GM12878 (cell line): ENCODE results near the gene TK1. TPM values are rescaled to one million over a fixed set of nuclear protein-coding genes. Genes with fewer than 3 reads are reported as not detected.

Experiments used
- ATAC-seq: fragments of 200-7000 bp; cut with Tn5 transposase; 3 replicates; pipeline ENCODE4 v1.9.1; 2020; ENCODE audit warnings: mild to moderate bottlenecking, moderate library complexity
- BruUV-seq: library from RNA; stranded (reverse); fragments of 400-500 nt; replicated peaks from 2 replicates; lab custom pipeline; 2021; lab: Mats Ljungman, UMichigan
- CTCF ChIA-PET: fragments of 300-600 bp; sonication (Branson Sonifier 250); formaldehyde crosslinking; extraction: SDS; loops from one replicate; lab custom pipeline; 2021; ENCODE audit warnings: inconsistent platforms; lab: Yijun Ruan, JAX
- POLR2A ChIA-PET: fragments of 350-600 bp; formaldehyde crosslinking; extraction: SDS; loops from one replicate; lab custom pipeline; 2021; ENCODE audit warnings: inconsistent platforms; lab: Charles Lee
- RAD21 ChIA-PET: fragments of 300-600 bp; sonication (Branson Sonifier 250); formaldehyde crosslinking; loops from one replicate; lab custom pipeline; 2023; ENCODE audit warnings: antibody characterized with exemption; ENCODE audit not compliant: unreplicated experiment; lab: Charles Lee
- SMC1A ChIA-PET: fragments of 300-600 bp; sonication (Branson Sonifier 250); formaldehyde crosslinking; loops from one replicate; lab custom pipeline; 2023; ENCODE audit not compliant: unreplicated experiment, uncharacterized antibody; lab: Charles Lee
- DNase-seq: peaks from one replicate; pipeline ENCODE4 v3.0.0-alpha.2; 2011; ENCODE audit warnings: low read depth, low spot score
- FAIRE-seq: peaks from 3 replicates; lab custom pipeline; 2011; peaks lifted over from hg19 to GRCh38; lab: Jason Lieb, UNC
- H2AFZ ChIP-seq: 2 replicates; pipeline ENCODE4 v1.6.0; 2011; ENCODE audit warnings: low read depth, low read length, control low read depth; ENCODE audit not compliant: control insufficient read depth
- H3K27ac ChIP-seq: 2 replicates; pipeline ENCODE4 v1.5.1; 2011; ENCODE audit warnings: control low read depth; ENCODE audit not compliant: control insufficient read depth, insufficient read depth
- H3K27me3 ChIP-seq, 2 experiments: replicated peaks in 1 of 2; 2 replicates each; pipeline versions ENCODE4 v1.6.0 to v1.6.1; 2011; ENCODE audit warnings: low read length in 1 of 2; ENCODE audit not compliant: control insufficient read depth in 2 of 2, insufficient read depth in 2 of 2
- H3K36me3 ChIP-seq, 2 experiments: 2 replicates each; pipeline ENCODE4 v1.5.1; 2011; ENCODE audit warnings: low read length in 1 of 2; ENCODE audit not compliant: control insufficient read depth in 2 of 2, insufficient read depth in 2 of 2
- H3K4me1 ChIP-seq: 2 replicates; pipeline ENCODE4 v1.6.1; 2011; ENCODE audit warnings: mild to moderate bottlenecking, low read length, moderate library complexity, mixed read lengths; ENCODE audit not compliant: control insufficient read depth, insufficient read depth
- H3K4me2 ChIP-seq: 2 replicates; pipeline ENCODE4 v1.6.0; 2011; ENCODE audit warnings: control low read depth; ENCODE audit not compliant: control insufficient read depth, insufficient read depth
- H3K4me3 ChIP-seq: fragments of 200-600 bp; sonication (generic); 2 replicates; pipeline ENCODE4 v1.5.1; 2016
- H3K79me2 ChIP-seq: 2 replicates; pipeline ENCODE4 v1.6.0; 2011; ENCODE audit warnings: low read length; ENCODE audit not compliant: control insufficient read depth, insufficient read depth
- H3K9ac ChIP-seq: 2 replicates; pipeline ENCODE4 v1.8.0; 2011; ENCODE audit warnings: low read length, control low read depth, mixed read lengths; ENCODE audit not compliant: control insufficient read depth, insufficient read depth
- H3K9me3 ChIP-seq: replicated peaks from 3 replicates; pipeline ENCODE4 v1.5.1; 2011; ENCODE audit warnings: mild to moderate bottlenecking, low read length; ENCODE audit not compliant: control insufficient read depth, insufficient read depth
- H4K20me1 ChIP-seq: 2 replicates; pipeline ENCODE4 v1.6.0; 2011; ENCODE audit not compliant: control insufficient read depth, insufficient read depth
- BACH1 ChIP-seq: fragments of 450-650 bp; IDR thresholded peaks from 2 replicates; pipeline ENCODE4 v1.6.1; 2017; ENCODE audit warnings: mild to moderate bottlenecking, borderline replicate concordance
- E2F8 ChIP-seq: fragments of 450-650 bp; IDR thresholded peaks from 2 replicates; pipeline ENCODE4 v1.6.1; 2018; ENCODE audit warnings: mild to moderate bottlenecking, low read depth, moderate library complexity; ENCODE audit not compliant: partially characterized antibody
- IKZF1 ChIP-seq: fragments of 450-650 bp; conservative IDR thresholded peaks from 2 replicates; pipeline ENCODE4 v1.6.1; 2017; ENCODE audit warnings: antibody characterized with exemption, mild to moderate bottlenecking
- JUNB ChIP-seq: IDR thresholded peaks from 2 replicates; pipeline ENCODE4 v1.6.1; 2016; ENCODE audit warnings: antibody characterized with exemption, mild to moderate bottlenecking
- MEF2A ChIP-seq: IDR thresholded peaks from 2 replicates; pipeline ENCODE4 v1.6.1; 2011; ENCODE audit warnings: low read depth, mild to moderate bottlenecking, low read length, moderate library complexity; ENCODE audit not compliant: insufficient read depth
- NR2F1 ChIP-seq: fragments of 450-650 bp; conservative IDR thresholded peaks from 2 replicates; pipeline ENCODE4 v1.6.1; 2017; ENCODE audit warnings: mild to moderate bottlenecking
- STAT1 ChIP-seq: fragments of 450-650 bp; conservative IDR thresholded peaks from 2 replicates; pipeline ENCODE4 v1.6.1; 2014; ENCODE audit warnings: antibody characterized with exemption, mild to moderate bottlenecking
- TCF3 ChIP-seq: IDR thresholded peaks from 2 replicates; pipeline ENCODE4 v1.6.1; 2012; ENCODE audit warnings: low read depth, mild to moderate bottlenecking, low read length, borderline replicate concordance; ENCODE audit not compliant: insufficient read depth
- ZBTB40 ChIP-seq: fragments of 450-650 bp; IDR thresholded peaks from 2 replicates; pipeline ENCODE4 v1.6.1; 2016; ENCODE audit warnings: mild to moderate bottlenecking, moderate library complexity, borderline replicate concordance
- ZNF687 ChIP-seq: fragments of 450-650 bp; IDR thresholded peaks from 2 replicates; pipeline ENCODE4 v1.6.1; 2017; ENCODE audit warnings: mild to moderate bottlenecking, moderate library complexity
- ZZZ3 ChIP-seq: IDR thresholded peaks from 2 replicates; pipeline ENCODE4 v1.6.1; 2011; ENCODE audit warnings: low read depth; ENCODE audit not compliant: control insufficient read depth, insufficient read length
- WGBS: methylation state at CpG from one replicate; pipeline ENCODE4 v1.1.6; 2016; ENCODE audit warnings: low lambda C conversion rate; ENCODE audit not compliant: insufficient replicate concordance, insufficient coverage; ENCODE audit errors: missing lambda C conversion rate; 5-methylcytosine and 5-hydroxymethylcytosine counted together
- in situ Hi-C: fragments of 300-500 bp; cut with MboI; formaldehyde crosslinking; loops from 9 replicates; pipeline ENCODE4 v1.14.3; 2018; ENCODE audit warnings: mixed read lengths
- intact Hi-C: fragments of 100-400 bp; cut with micrococcal nuclease; formaldehyde crosslinking; loops from one replicate; pipeline ENCODE4 v1.14.2; 2022; ENCODE audit not compliant: unreplicated experiment
- polyA plus RNA-seq, 11 experiments: library from polyadenylated mRNA; depleted of rRNA in 4 of 11; unstranded in 6 of 11; stranded (reverse) in 5 of 11; fragments of >200 nt; fragmentation: Nextera tagmentation in 4 of 11; fragmentation: Illumina TruSeq in 1 of 11; extraction: Ambion mirVana in 4 of 11; extraction: Trizol in 1 of 11; gene quantifications; 1 replicate in 1 of 11; 2 replicates in 10 of 11; pipeline versions ENCODE4 v1.2.1 to v1.2.3, GENCODE V29; 2011 to 2016; ENCODE audit warnings: inconsistent platforms in 2 of 11, missing spikeins in 2 of 11, low read depth in 1 of 11
- total RNA-seq, 4 experiments: library from RNA; depleted of rRNA in 3 of 4; stranded (reverse); fragments of >200 nt in 3 of 4; fragmentation: Illumina TruSeq in 1 of 4; extraction: Trizol in 1 of 4; gene quantifications; 2 replicates each; pipeline versions ENCODE4 v1.2.1 to v1.2.3, GENCODE V29; 2013 to 2021

Gene TK1
- total and polyA plus RNA-seq, 10 of the 15 experiments (the other 5 are each of a cell fraction or from before 2014, with no cell fraction given), result 4.6 to 175 (median 77.9) TPM

GRCh38 chr17:78127239-78127887 lies 59.5 kb downstream of the TK1 start:
- peaks cover 61% of the 10 kb centered on the region for H3K4me1 ChIP-seq
- POLR2A ChIA-PET, result interaction anchor here (0.6 to 8.0 kb wide), 14 partner anchors 8 to 229 kb away, joined by 3 to 85 read pairs (median 5); partner anchors contain the start of genes C17orf99 and SYNGR2
- DNase-seq (no peak), ATAC-seq (peak; percentile 26), FAIRE-seq (peak; percentile 18)
- SMC1A ChIA-PET, result interaction anchor here (0.6 to 2.9 kb wide), 9 partner anchors 18 to 88 kb away, joined by 3 to 6 read pairs (median 3); no protein-coding TSS in a partner anchor
- intact Hi-C loops (no loop called here), in situ Hi-C loops (no loop called here)
- H3K4me2 ChIP-seq, result peak overlapping the region; percentile 100
- H3K9me3 ChIP-seq, result no peaks in the 10 kb centered on the region
- H3K4me3 ChIP-seq, result peak overlapping the region; percentile 94
- no peaks in the 10 kb centered on the region for H3K27me3 ChIP-seq
- no TSS peak for BruUV-seq
- CTCF ChIA-PET, result interaction anchor here (0.6 to 12.7 kb wide), 9 partner anchors 9 to 108 kb away, joined by 3 to 100 read pairs (median 3); partner anchors contain the start of genes AFMID and TK1
- under 1% methylated on average over 25 of the region's 25 CpGs for WGBS
- H3K9ac ChIP-seq, result peak overlapping the region; percentile 93
- peak overlapping the region; percentile 95 for H3K27ac ChIP-seq
- RAD21 ChIA-PET, result interaction anchor here (0.7 to 3.9 kb wide), 11 partner anchors 11 to 190 kb away, joined by 3 to 17 read pairs (median 6); no protein-coding TSS in a partner anchor
- no peak overlapping the region for H2AFZ ChIP-seq
- peaks cover 98% of the 10 kb centered on the region for H3K79me2 ChIP-seq
- no peaks in the 10 kb centered on the region for H4K20me1 ChIP-seq
- H3K36me3 ChIP-seq, result peaks cover 5% of the 10 kb centered on the region in 2 experiments
- TF ChIP-seq TCF3 (peak; percentile 32; the same call in 1 of the 2 replicates), E2F8 (no peak), NR2F1 (peak; percentile 96), ZZZ3 (no peak), ZBTB40 (peak; percentile 61; the same call in 1 of the 2 replicates), MEF2A (no peak), JUNB (no peak), ZNF687 (peak; percentile 90), BACH1 (no peak), STAT1 (no peak), IKZF1 (peak; percentile 63; the same call in 1 of the 2 replicates)
